Retinal pigment epithelial cell (primary cell): Measurements from ENCODE around the gene TRIM10.

ENCODE experiments used
- DNase-seq: peaks from one replicate; pipeline ENCODE4 v3.0.0-alpha.2; 2010; ENCODE audit warnings: low read depth
- H3K4me3 ChIP-seq: 2 replicates; pipeline ENCODE4 v1.5.1; 2011; ENCODE audit warnings: mild to moderate bottlenecking, low read length, control low read depth, moderate library complexity
- TF ChIP-seq, protein P1 (sequence below): conservative IDR thresholded peaks from 2 replicates; pipeline ENCODE4 v1.5.1; 2011; ENCODE audit warnings: low read depth, low read length, control low read depth, inconsistent platforms

The TRIM10 gene

DNA sequence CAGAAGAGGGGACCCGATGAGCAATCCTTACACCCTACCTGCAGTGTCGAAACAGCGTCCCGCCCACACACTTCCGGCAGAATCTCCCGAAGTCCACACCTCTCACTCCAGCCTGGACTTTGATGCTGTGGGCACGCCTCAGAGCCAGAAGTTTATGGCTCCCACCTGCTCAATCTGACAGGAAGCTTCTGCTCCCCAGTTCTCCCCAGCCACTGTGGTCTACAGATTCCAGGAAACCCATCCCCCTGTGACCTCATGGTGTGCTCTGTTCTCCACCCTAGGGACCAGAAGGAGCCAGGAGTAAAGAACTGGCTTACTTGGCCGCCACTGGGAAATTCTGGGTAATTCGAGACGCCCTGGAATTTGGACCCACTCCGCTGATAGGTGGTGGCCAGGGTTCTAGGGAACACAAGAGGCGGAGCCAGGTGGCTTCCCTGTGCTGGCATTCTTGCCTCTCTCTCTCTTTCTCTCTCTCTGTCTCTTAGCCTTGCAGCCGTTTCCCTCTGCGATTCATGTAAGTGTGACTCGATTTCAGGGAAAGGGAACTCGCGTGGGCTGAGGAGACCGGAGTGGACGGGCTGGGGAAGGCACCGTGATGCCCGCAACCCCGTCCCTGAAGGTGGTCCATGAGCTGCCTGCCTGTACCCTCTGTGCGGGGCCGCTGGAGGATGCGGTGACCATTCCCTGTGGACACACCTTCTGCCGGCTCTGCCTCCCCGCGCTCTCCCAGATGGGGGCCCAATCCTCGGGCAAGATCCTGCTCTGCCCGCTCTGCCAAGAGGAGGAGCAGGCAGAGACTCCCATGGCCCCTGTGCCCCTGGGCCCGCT lies 2.3 kb upstream of the TRIM10 start, which contains the start of gene TRIM15:
Gene TRIM15, plus strand, starts transcription at position 457 of the 828 bp plus-strand sequence. Its CDS starts 139 bp downstream, at position 596.
- TF ChIP-seq, protein P1, sequence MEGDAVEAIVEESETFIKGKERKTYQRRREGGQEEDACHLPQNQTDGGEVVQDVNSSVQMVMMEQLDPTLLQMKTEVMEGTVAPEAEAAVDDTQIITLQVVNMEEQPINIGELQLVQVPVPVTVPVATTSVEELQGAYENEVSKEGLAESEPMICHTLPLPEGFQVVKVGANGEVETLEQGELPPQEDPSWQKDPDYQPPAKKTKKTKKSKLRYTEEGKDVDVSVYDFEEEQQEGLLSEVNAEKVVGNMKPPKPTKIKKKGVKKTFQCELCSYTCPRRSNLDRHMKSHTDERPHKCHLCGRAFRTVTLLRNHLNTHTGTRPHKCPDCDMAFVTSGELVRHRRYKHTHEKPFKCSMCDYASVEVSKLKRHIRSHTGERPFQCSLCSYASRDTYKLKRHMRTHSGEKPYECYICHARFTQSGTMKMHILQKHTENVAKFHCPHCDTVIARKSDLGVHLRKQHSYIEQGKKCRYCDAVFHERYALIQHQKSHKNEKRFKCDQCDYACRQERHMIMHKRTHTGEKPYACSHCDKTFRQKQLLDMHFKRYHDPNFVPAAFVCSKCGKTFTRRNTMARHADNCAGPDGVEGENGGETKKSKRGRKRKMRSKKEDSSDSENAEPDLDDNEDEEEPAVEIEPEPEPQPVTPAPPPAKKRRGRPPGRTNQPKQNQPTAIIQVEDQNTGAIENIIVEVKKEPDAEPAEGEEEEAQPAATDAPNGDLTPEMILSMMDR: no peak
- H3K4me3 ChIP-seq: no peak within 1 kb of the TSS
- DNase-seq: no peak

DNA sequence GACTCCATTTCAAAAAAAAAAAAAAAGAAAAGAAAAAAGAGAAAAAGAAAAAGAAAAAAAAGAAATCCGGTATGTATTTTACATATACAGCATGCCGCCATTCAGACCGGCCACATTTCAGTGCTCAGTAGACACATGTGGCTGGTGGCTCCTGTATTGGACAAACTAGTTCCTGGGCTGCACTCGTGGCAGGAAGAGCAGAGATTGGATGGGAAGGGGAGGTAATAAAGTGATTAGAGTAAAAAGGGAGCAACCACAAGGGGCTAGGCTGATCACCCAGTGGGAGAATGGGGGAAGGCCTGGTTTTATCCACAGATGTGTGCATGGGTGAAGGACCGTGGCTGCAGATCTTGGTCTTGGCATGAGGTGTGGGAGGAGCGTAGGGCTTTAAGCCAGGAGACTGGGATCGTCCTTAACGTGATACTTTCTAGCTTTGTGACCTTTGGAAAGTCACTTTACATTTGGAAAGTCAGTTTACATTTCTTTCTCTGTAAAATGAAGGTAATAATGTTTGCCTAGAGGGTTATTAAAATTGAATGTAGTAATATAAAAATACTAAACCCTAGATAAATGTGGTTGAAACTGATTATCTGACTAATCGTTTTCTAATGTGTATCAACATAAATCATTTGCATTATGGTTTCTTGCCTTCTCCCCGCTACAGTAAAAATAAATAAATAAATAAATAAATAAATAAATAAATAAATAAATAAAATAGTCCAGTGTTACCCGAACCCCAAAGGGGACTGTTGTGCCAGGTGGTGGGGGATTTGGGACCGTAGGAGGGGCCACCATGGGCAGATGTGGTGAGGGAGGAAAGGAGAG lies 1.5 kb upstream of the TRIM10 start:
- H3K4me3 ChIP-seq: no peak overlapping the region
- DNase-seq: no peak
- TF ChIP-seq, protein P1: no peak

DNA sequence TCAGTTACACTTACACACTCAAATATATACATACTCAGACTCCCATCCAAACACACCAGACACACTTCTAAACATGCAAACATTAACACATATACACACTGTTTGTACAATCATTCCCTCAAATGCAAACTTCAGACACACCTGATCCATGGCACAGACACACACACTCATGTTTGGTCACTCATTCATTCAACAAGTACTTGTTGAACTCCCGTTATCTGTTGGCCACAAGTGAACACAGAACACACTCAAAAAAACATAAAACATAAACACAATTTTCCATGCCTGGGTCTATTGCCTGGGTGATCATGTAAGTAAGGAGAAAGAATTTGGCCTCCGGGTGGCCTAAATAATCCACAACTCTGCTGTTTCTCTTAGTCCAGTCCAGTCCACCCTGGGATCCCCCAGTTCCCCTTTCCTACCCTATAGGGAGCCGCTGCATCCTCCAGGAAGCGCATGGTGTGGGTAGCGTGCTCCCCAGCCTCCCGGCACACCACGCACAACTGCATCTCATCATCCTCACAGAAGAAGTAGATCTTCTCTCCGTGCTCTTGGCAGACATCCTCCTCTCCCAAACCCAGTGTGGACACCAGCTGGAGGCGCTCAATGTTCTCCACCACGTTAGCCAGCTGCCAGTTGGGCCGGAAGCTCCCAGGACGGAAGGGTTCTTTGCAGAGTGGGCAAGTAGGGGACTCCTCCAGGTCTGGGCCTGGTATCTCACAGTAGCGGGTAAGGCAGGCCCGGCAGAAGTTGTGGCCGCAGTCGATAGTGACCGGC lies 815 bp downstream of the TRIM10 start:
- TF ChIP-seq, protein P1: no peak
- no peak for DNase-seq

DNA sequence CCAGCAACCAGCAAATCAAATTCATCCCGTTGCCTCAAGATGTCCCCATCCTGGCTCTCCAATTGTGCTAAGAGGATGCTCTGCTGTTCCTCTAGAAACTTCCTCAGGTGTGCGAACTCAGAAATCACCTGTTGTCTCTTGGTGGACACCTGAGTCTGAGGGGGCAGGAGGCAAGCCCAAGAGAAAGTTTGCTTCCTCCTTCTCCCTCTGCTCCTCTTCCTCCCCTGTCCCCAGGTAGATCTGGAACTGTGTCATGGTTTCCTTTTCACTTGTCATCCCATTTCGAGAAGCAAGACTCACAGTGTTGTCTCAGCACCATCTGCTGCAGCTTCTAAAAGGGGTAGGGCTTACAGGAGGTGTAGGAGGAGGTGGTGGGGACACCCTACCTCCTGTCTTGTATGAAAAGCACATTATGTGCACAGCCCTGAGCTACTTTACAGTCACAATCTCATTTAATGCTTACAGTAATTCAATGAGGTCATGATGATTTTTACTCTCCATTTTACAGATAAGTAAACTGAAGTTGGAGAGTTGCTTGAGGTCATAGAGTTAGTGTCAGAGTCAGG lies 2.5 kb downstream of the TRIM10 start:
- TF ChIP-seq, protein P1: no peak
- DNase-seq: no peak
- H3K4me3 ChIP-seq: no peak overlapping the region

More for the DNA sequence above, 815 bp downstream of the TRIM10 start:
- H3K4me3 ChIP-seq: no peak overlapping the region

DNA sequence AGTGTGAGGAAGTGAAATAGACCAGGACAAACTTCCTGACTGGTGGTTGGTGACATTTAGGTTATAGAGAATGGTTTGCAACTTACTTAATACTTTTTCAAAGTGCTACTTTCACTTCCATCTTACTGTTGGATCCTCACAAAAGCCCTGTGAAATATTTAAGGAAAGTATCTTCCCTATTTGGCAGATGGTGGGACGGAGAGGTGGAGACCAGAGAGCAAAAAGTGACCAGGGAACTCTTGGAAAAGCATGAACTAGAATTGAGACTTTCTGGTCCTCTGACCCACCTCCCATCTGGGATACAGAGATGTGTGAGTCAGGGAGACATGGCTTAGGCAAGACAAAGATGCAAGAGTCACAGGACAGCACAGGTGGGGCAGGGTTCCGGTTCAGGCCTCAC lies 3.0 kb downstream of the TRIM10 start:
- no peak overlapping the region for H3K4me3 ChIP-seq
- DNase-seq: no peak
- TF ChIP-seq, protein P1: no peak

DNA sequence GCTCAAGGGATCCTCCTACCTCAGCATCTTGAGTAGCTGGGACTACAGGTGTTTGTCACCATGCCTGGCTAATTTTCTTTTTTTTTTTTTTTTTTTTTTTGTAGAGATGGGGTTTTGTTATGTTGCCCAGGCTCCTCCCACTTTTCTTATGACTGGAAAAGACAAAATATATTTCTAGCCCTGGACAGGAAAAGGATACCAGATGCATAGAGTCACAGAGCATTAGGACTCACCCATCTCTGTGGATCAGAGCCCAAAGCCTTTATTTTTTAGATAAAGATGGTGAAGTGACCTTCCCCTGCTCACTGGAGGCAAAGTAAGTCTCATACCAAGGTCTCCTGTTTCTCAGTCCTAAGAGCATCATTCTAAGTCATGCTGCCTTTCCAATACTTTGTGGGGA lies 3.4 kb downstream of the TRIM10 start:
- no peak overlapping the region for H3K4me3 ChIP-seq
- no peak for DNase-seq
- TF ChIP-seq, protein P1: no peak
